Activated CD8-positive, alpha-beta memory T cell treated with anti-CD3 and anti-CD28 coated beads for 24 hours (primary cell): ENCODE data around the gene SKIC2.
"Not testable (repeated sequence)": the region's sequence is repeated elsewhere in the genome, so short reads cannot be mapped to it uniquely, and the experiment has no call there.

Experiments used
- DNase-seq: peaks from one replicate; pipeline ENCODE4 v3.0.0-alpha.2; 2020

Gene SKIC2

GRCh38 chr6:31969712-31970603, 11.0 kb downstream of the SKIC2 start:
- DNase-seq = no peak

DNA sequence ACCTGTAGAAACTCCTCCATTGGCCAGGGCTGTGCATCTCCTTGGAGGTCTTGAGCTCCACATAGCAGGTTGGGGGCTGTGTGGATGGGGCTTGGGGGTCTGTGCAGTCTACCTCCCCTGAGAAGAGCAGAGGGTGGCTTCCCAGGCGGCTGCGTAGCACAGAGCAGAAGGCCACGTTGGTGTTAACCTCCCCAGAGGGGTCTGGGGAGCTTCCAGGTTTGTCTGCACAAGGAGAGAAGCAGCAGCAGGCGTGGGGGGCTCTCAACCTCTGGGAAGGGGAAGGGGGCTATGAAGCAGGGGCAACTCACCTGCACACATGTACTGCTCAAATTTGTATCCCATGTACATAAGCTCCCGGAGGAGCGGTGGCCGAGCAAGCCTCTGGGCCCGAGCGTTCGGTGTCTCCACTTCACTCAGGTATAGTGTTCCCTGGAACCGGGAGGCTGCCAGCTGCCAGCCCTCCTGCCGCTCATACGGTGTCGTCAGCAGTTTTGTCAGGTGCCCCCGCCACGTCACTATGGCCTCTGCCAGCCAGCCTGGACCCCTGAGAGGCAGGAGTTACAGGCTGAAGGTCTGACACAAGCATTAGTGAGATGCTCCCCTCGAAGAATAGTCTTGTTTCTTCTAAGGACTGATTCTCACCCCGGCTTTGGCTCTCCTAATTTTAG, 11.8 kb downstream of the SKIC2 start:
- DNase-seq = no peak

DNA sequence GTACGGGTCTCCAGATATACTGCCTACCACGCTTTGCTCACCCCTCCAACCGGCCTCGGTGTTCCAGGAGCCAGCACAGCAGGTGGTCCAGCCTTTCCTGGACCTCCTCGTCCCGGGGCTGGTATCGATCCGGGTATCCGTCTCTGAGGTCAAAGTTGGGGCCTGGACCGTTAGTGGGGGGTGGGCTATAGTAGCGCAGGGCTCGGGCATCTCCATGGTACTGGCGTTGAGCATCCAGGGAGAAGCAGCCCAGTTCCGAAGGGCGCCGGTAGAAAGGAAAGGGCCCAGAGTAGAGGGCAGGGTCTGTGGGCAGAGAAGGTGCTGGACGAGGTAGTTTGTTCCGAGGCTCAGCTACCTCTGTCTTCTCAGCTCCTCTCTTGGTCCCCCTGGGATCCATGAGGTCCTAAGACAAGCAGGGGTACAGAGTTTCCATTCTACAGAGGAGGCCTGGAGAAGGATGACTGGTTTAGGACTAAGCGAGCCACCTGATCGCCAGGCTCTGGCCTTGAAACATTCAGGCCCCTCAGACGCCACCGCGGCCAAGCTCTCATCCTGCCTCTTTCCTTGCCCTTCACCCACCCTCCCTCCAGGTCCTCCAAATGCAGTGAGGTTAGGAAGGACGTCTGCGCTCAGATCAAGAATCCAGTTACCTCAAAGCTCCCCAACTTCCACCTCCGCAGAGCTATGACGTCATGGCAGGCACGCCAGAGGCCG, 12.5 kb downstream of the SKIC2 start:
- no peak for DNase-seq

GRCh38 chr6:31971993-31972708, 13.2 kb downstream of the SKIC2 start, which contains the start of gene DXO:
TSS of gene DXO (minus strand) at chr6:31972138. CDS start at chr6:31971675, 463 bp downstream.
- peak; percentile 99 for DNase-seq

DNA sequence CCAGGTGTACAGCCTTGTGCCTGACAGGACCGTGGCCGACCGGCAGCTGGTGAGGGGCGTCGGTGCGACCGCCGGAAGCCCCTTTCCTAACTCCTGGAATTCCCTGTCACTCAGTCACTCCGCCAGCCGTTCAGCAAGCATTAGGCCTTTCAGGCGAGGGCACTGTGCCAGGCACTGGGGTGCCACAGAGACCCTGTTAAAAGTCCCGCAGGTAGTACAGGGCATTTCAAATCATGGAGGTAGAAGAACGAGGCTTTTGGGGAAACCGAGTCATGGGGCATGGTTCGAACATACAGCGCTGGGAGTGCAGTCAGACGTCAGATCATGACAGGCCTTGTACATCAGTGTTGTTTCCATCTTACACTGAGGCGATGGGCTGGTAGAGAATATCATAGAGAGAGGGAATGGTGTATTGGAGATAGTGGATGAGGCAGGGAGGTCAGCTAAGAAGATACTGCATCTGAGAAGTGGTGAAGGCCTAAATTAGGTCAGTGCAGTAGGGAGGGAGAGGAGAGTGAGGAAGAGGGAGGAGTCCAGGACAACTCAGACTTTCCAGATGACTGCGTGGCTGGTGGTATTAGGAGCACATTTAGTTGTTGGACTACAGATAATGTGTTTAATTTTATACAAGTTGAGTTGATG, 13.9 kb downstream of the SKIC2 start:
- DNase-seq = no peak

DNA sequence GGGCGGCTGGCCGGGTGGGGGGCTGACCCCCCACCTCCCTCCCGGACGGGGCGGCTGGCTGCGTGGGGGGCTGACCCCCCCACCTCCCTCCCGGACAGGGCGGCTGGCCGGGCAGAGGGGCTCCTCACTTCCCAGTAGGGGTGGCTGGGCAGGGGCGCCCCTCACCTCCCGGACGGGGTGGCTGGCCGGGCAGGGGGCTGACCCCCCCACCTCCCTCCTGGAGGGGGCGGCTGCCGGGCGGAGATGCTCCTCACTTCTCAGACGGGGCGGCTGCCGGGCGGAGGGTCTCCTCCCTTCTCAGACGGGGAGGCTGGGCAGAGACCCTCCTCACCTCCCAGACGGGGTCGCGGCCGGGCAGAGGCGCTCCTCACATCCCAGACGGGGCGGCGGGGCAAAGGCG, 17.1 kb downstream of the SKIC2 start:
- not testable (repeated sequence) for DNase-seq

DNA sequence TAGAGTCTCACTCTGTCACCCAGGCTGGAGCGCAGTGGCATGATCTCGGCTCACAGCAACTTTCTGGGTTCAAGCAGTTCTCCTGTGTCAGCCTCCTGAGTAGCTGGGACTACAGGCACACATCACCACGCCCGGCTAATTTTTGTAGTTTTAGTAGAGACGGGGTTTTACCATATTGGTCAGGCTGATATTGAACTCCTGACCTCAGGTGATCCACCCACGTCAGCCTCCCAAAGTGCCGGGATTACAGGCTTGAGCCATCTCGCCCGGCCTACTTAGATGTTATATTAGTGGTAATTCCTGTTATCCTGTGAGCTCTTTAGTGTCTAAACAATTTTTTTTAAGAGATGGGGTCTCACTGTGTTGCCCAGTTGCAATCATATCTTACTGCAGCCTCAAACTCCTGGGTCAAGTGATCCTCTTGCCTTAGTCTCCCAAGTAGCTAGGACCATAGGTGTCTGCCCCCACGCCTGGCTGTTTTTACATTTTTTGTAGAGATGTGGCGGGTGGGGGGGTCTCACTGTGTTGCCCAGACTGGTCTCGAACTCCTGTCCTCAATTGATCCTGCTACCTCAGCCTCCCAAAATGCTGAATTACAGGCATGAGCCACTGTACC, 18.9 kb downstream of the SKIC2 start:
- no peak for DNase-seq

DNA sequence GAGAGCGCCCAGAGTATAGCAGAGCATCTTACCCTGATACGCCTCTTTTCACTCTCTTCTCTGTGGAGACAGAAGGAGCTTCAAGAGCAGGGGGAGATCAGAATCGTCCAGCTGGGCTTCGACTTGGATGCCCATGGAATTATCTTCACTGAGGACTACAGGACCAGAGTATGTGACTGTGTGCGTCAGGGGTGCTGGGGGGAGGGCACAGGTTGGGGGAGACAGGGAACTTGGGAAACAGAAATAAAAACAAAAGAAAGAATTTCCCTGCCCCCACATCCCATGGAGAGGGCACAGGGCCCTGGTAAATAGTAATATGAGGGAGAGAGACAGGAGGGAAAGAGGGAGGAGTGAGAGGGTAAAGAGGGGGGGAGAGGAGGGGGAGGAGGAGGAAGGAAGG, 19.9 kb downstream of the SKIC2 start:
- DNase-seq = no peak

GRCh38 chr6:31979238-31979898, 20.4 kb downstream of the SKIC2 start:
- DNase-seq = no peak

- DNase-seq = not testable (repeated sequence)
These were observed 21.4 kb downstream of the SKIC2 start for GRCh38 chr6:31980195-31980876.

GRCh38 chr6:31980998-31981397, 22.0 kb downstream of the SKIC2 start:
- not testable (repeated sequence) for DNase-seq

- DNase-seq = not testable (repeated sequence)
These were observed 22.8 kb downstream of the SKIC2 start, which contains the start of gene C4A for GRCh38 chr6:31981744-31982143. TSS of gene C4A (plus strand) at chr6:31982057. CDS start at chr6:31982108, 51 bp downstream.

DNA sequence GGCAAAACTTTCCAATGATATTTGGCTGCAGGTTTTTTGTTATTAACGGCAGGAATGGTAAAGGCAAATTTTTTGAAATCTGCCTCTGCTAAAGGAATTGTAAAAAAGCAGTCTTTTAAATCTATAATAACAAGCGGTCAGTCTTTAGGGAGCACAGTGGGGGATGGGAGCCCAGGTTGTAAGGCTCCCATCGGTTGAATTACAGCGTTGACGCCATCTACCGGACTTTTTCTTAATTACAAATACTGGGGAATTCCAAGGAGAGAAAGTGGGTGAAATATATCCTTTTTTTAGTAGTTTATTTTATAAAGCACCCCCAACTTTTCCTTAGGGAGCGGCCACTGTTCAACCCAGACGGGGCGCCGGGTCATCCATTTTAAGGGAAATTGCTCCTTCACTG, 30.4 kb downstream of the SKIC2 start:
- not testable (repeated sequence) for DNase-seq

- DNase-seq = not testable (repeated sequence)
These were observed 35.4 kb downstream of the SKIC2 start for GRCh38 chr6:31994421-31994820.

DNA sequence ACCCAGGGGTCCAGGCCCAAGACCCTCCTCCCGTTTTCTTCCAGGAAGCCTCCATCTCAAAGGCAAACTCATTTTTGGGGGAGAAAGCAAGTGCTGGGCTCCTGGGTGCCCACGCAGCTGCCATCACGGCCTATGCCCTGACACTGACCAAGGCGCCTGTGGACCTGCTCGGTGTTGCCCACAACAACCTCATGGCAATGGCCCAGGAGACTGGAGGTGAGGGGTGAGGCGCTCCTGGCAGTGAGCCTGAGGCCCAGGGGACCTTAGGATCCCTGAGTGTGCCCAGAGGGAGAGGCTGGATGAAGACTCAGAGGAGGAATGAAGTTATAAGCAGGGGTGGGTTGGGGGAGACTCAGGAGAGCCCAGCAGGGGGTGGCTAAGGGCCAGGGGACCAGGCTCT, 37.4 kb downstream of the SKIC2 start:
- not testable (repeated sequence) for DNase-seq

GRCh38 chr6:32002546-32003268, 43.7 kb downstream of the SKIC2 start:
- not testable (repeated sequence) for DNase-seq

DNA sequence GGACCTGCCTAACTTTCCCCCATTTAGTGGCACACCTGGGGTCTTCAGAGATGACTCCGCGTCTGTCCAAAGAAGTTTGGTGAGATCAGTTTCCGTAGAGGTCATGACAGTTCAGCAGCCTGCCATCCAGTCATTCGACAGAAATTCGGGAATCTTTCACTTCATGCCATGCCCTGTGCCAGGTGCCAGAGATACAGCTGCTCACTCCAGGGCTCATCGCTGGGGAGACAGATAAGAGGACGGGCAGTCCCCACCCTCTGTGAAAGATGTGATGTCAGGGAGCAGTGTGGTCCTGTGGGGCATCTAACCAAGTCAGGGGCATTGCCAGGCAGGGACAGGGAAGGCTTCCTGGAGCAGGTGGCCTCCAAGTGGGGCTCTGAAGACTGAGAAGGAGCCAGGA, 44.3 kb downstream of the SKIC2 start:
- not testable (repeated sequence) for DNase-seq

DNA sequence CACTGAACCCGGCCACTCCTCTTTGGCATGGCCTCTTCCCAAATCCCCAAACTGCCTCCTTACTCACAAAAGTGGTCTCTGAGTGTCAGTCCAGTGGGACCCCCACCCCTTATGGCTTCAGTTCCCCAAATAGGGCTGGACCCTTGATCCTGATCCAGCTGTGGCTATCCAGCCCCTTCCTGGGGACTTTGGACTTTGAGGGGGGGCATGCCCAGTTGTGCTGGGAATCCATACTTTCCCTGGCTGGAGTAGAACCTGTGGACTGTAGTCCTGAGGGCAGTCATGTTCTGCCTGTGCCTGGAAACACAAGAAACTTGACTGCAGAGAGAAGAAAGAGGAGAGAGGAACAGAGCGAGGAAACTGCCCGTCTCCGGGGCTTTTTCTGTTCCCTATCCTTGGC, 45.4 kb downstream of the SKIC2 start:
- DNase-seq = not testable (repeated sequence)

GRCh38 chr6:32004864-32005537, 46.0 kb downstream of the SKIC2 start:
- not testable (repeated sequence) for DNase-seq
